AG04450 (cell line): Measurements from ENCODE around the gene TRIOBP. TPM values are rescaled to one million over a fixed set of nuclear protein-coding genes. Genes with fewer than 3 reads are reported as not detected.
"Not testable (repeated sequence)": the region's sequence is repeated elsewhere in the genome, so short reads cannot be mapped to it uniquely, and the experiment has no call there.

Source experiments
- CTCF ChIA-PET: fragments of 300-600, 350-600 bp; formaldehyde crosslinking; extraction: SDS; loops from one replicate; lab custom pipeline; 2022; ENCODE audit warnings: antibody characterized with exemption, inconsistent platforms; lab: Charles Lee
- POLR2A ChIA-PET: fragments of 350-600 bp; formaldehyde crosslinking; extraction: SDS; loops from one replicate; lab custom pipeline; 2021; ENCODE audit warnings: antibody characterized with exemption, inconsistent platforms; lab: Yijun Ruan, JAX
- DNase-seq: peaks from one replicate; pipeline ENCODE4 v3.0.0-alpha.2; 2011; ENCODE audit warnings: low read depth, low spot score
- H3K27ac ChIP-seq: one replicate; pipeline ENCODE4 v1.5.1; 2012; ENCODE audit warnings: low read depth, low read length, control low read depth
- H3K27me3 ChIP-seq: one replicate; pipeline ENCODE4 v1.6.0; 2012; ENCODE audit warnings: low read length; ENCODE audit not compliant: control insufficient read depth, insufficient read depth
- H3K4me3 ChIP-seq: 2 replicates; pipeline ENCODE4 v1.5.1; 2011; ENCODE audit warnings: mild to moderate bottlenecking, low read depth, low read length, control low read depth
- H3K9me3 ChIP-seq: 2 replicates; pipeline ENCODE4 v1.5.1; 2012; ENCODE audit warnings: low read length; ENCODE audit not compliant: control insufficient read depth, insufficient read depth
- CTCF ChIP-seq: IDR thresholded peaks from 2 replicates; pipeline ENCODE4 v1.5.1; 2011; ENCODE audit warnings: low read depth, low read length, control low read depth, inconsistent platforms
- polyA plus RNA-seq: library from polyadenylated mRNA; depleted of rRNA; stranded (reverse); fragments of >200 nt; gene quantifications from 2 replicates; pipeline ENCODE4 v1.2.3, GENCODE V29; 2011

Gene TRIOBP
- polyA plus RNA-seq, 1 experiment: 37.0 TPM

DNA sequence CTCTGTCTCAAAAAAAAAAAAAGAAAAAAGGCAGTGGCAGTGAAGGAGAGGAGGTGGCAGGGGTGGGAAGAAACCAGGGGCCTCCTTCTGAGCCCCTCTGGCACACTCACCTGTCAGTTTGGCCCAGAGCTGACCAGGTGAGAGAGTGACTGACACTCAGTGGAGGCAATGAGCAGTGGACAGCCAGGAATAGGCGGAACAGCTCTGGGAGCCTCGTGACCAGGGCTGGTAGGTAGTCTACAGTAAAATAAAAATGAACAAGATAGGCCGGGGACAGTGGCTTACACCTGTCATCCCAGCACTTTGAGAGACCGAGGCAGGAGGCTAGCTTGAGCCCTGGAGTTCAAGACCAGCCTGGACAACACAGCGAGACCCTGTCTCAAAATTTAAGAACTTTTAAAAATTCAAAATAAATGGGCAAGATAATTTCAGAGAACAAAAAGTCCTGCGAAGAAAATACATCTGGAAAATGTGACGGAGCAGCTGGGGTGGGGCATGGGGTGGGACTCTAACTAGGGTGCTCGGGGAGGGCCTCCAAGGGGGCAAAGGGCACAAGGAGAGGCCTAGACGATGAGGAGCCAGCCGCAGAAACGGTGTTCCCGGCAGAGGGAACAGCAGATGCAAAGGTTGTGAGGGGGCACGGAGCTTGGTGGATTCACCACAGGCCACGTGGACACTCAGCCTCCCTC lies 42.1 kb upstream of the TRIOBP start:
- H3K27ac ChIP-seq: no peak overlapping the region
- no peak for TF ChIP-seq CTCF
- no peak for DNase-seq
- no peak overlapping the region for H3K4me3 ChIP-seq
- ChIA-PET POLR2A (interaction anchor here (1.4 kb wide), 1 partner anchor 11 kb away, joined by 3 read pairs; no protein-coding TSS in a partner anchor), CTCF (interaction anchor here (1.5 kb wide), 1 partner anchor 11 kb away, joined by 8 read pairs; no protein-coding TSS in a partner anchor)
- no peaks in the 10 kb centered on the region for H3K27me3 ChIP-seq
- no peaks in the 10 kb centered on the region; the same call in 1 of the 2 replicates for H3K9me3 ChIP-seq

DNA sequence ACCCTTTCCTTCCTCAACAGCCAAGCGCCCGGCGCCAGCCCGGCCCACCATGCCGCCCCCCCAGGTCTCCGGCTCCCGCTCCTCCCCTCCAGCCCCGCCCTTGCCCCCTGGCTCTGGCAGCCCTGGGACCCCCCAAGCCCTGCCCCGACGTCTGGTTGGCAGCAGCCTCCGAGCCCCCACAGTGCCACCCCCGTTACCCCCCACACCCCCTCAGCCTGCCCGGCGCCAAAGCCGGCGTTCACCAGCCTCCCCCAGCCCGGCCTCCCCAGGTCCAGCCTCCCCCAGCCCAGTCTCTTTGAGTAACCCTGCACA lies 41.6 kb upstream of the TRIOBP start:
- DNase-seq: no peak
- TF ChIP-seq CTCF: no peak
- ChIA-PET CTCF (interaction anchor here (1.5 kb wide), 1 partner anchor 11 kb away, joined by 8 read pairs; no protein-coding TSS in a partner anchor), POLR2A (interaction anchor here (1.4 kb wide), 1 partner anchor 12 kb away, joined by 3 read pairs; no protein-coding TSS in a partner anchor)
- H3K27ac ChIP-seq: no peak overlapping the region
- H3K4me3 ChIP-seq: no peak overlapping the region
- H3K9me3 ChIP-seq: no peaks in the 10 kb centered on the region; the same call in 1 of the 2 replicates
- no peaks in the 10 kb centered on the region for H3K27me3 ChIP-seq

DNA sequence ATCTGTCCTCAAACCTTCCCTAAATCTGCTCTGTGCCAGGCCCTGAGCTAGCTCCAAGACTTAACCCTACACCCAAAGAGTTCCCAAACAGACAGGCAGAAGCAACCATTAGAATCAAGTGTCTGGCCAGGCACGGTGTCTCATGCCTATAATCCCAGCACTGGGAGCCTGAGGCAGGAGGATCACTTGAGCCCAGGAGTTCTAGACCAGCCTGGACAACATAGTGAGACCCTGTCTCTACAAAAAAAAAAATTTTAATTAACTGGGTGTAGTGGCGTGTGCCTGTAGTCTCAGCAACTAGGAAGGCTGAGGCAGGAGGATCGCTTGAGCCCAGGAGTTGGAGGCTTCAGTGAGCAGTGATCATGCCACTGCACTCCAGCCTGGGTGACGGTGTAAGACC lies 40.3 kb upstream of the TRIOBP start:
- H3K27ac ChIP-seq, DNase-seq, H3K9me3 ChIP-seq, H3K27me3 ChIP-seq, H3K4me3 ChIP-seq: not testable (repeated sequence)
- ChIA-PET CTCF (interaction anchor here (0.6 to 3.4 kb wide), 4 partner anchors 13 to 182 kb away, joined by 3 to 54 read pairs (median 6); no protein-coding TSS in a partner anchor), POLR2A (interaction anchor here (3.9 kb wide), 1 partner anchor 19 kb away, joined by 46 read pairs; the partner anchor contains the start of gene LGALS1)

- POLR2A ChIA-PET: interaction anchor here (0.8 to 3.9 kb wide), 15 partner anchors 10 to 112 kb away, joined by 3 to 46 read pairs (median 5); partner anchors contain the start of genes GGA1, LGALS1 and NOL12
- DNase-seq: no peak
- TF ChIP-seq CTCF: no peak
- H3K27ac ChIP-seq: peak overlapping the region; percentile 85
- H3K4me3 ChIP-seq: peak overlapping the region; percentile 71
- no peaks in the 10 kb centered on the region for H3K9me3 ChIP-seq
- CTCF ChIA-PET: interaction anchor here (0.9 to 3.4 kb wide), 8 partner anchors 13 to 96 kb away, joined by 3 to 54 read pairs (median 4); no protein-coding TSS in a partner anchor
- H3K27me3 ChIP-seq: no peaks in the 10 kb centered on the region
Observed at GRCh38 chr22:37657590-37658132, 39.2 kb upstream of the TRIOBP start.

- Histone ChIP-seq H3K4me3 (peak within 1 kb of the TSS; percentile 78), H3K27ac (peak within 1 kb of the TSS; percentile 85), H3K9me3 (no peaks in the 10 kb centered on the region), H3K27me3 (no peaks in the 10 kb centered on the region)
- DNase-seq: peak; percentile 100
- CTCF ChIA-PET: interaction anchor here (0.9 to 3.4 kb wide), 6 partner anchors 13 to 96 kb away, joined by 3 to 54 read pairs (median 5); no protein-coding TSS in a partner anchor
- TF ChIP-seq CTCF: no peak
- POLR2A ChIA-PET: interaction anchor here (0.8 to 3.9 kb wide), 15 partner anchors 9 to 112 kb away, joined by 3 to 46 read pairs (median 5); partner anchors contain the start of genes GGA1, LGALS1 and NOL12
Observed at GRCh38 chr22:37658133-37659065, 38.4 kb upstream of the TRIOBP start, which contains the start of gene PDXP. PDXP (plus strand) TSS chr22:37658723; CDS start chr22:37658783, 60 bp downstream.
